Thyroid gland (tissue), 4 donors: ENCODE data around the gene ASCC3. TPM values are rescaled to one million over a fixed set of nuclear protein-coding genes. Genes with fewer than 3 reads are reported as not detected.

Source experiments
- DNase-seq, 2 donors: peaks; one replicate each; pipeline ENCODE4 v3.0.0-alpha.2; 2019
- H3K27ac ChIP-seq, 3 donors: fragments of 200-600 bp; sonication (generic); 1 replicate in 2 of 3; 2 replicates in 1 of 3; pipeline ENCODE4 v1.5.1; 2016 to 2019; ENCODE audit warnings: mild to moderate bottlenecking in 1 of 3, moderate library complexity in 1 of 3
- H3K27me3 ChIP-seq: fragments of 200-600 bp; sonication (generic); one replicate; pipeline ENCODE4 v1.5.1; 2019
- H3K36me3 ChIP-seq, 2 donors: fragments of 200-600 bp; sonication (generic); one replicate each; pipeline ENCODE4 v1.5.1; 2016 to 2019
- H3K4me1 ChIP-seq, 2 donors: fragments of 200-600 bp; sonication (generic); one replicate each; pipeline ENCODE4 v1.5.1; 2017 to 2019
- H3K4me3 ChIP-seq, 3 donors: fragments of 200-600 bp; sonication (generic); replicated peaks in 1 of 3; 1 replicate in 2 of 3; 2 replicates in 1 of 3; pipeline ENCODE4 v1.5.1; 2016; ENCODE audit warnings: mild to moderate bottlenecking in 1 of 3
- H3K9me3 ChIP-seq: fragments of 200-600 bp; sonication (generic); one replicate; pipeline ENCODE4 v1.5.1; 2017
- POLR2A ChIP-seq, 2 donors: fragments of 450-650 bp; IDR thresholded peaks; one replicate each; pipeline ENCODE4 v1.6.1; 2017; ENCODE audit warnings: antibody characterized with exemption in 2 of 2, mild to moderate bottlenecking in 2 of 2, moderate library complexity in 1 of 2
- WGBS, 2 donors: methylation state at CpG; one replicate each; pipeline ENCODE4 v1.1.5; 2017; 5-methylcytosine and 5-hydroxymethylcytosine counted together
- intact Hi-C: fragments of 100-400 bp; cut with DNase I; formaldehyde crosslinking; loops from one replicate; pipeline ENCODE4 v1.15.1; 2023
- total RNA-seq, 4 donors: library from RNA; depleted of rRNA; stranded (reverse); fragments of >200 nt; gene quantifications; one replicate each; pipeline ENCODE4 v1.2.3, GENCODE V29; 2016
- TF ChIP-seq, protein P1 (sequence below), 6 experiments: fragments of 200-600 bp in 3 of 6; fragments of 450-650 bp in 3 of 6; sonication (generic) in 3 of 6; IDR thresholded peaks; one replicate each; pipeline ENCODE4 v1.5.1; 2016 to 2019; ENCODE audit warnings: antibody characterized with exemption in 6 of 6, mild to moderate bottlenecking in 2 of 6, inconsistent platforms in 1 of 6, moderate library complexity in 1 of 6

Gene ASCC3
- total RNA-seq, 4 donors from 2014 or later: 27.3 to 40.1 (median 33.8) TPM

- Histone ChIP-seq H3K9me3 (no peaks in the 10 kb centered on the region), H3K4me3 (no peak overlapping the region), H3K4me1 (no peaks in the 10 kb centered on the region), H3K27ac (no peak overlapping the region), H3K27me3 (no peaks in the 10 kb centered on the region), H3K36me3 (no peaks in the 10 kb centered on the region)
- intact Hi-C loops: no loop called here
- TF ChIP-seq POLR2A (IDR thresholded peaks at IDR 0.05): no peak
- TF ChIP-seq, protein P1, sequence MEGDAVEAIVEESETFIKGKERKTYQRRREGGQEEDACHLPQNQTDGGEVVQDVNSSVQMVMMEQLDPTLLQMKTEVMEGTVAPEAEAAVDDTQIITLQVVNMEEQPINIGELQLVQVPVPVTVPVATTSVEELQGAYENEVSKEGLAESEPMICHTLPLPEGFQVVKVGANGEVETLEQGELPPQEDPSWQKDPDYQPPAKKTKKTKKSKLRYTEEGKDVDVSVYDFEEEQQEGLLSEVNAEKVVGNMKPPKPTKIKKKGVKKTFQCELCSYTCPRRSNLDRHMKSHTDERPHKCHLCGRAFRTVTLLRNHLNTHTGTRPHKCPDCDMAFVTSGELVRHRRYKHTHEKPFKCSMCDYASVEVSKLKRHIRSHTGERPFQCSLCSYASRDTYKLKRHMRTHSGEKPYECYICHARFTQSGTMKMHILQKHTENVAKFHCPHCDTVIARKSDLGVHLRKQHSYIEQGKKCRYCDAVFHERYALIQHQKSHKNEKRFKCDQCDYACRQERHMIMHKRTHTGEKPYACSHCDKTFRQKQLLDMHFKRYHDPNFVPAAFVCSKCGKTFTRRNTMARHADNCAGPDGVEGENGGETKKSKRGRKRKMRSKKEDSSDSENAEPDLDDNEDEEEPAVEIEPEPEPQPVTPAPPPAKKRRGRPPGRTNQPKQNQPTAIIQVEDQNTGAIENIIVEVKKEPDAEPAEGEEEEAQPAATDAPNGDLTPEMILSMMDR (IDR thresholded peaks at IDR 0.05): no peak
- no peak for DNase-seq
Observed at GRCh38 chr6:100671740-100672139, 209.4 kb downstream of the ASCC3 start.

GRCh38 chr6:100670056-100670455, 211.1 kb downstream of the ASCC3 start:
- WGBS, 2 donors: 99% methylated on average over 2 of the region's 2 CpGs
- Histone ChIP-seq H3K4me3 (no peak overlapping the region), H3K4me1 (no peaks in the 10 kb centered on the region), H3K36me3 (no peaks in the 10 kb centered on the region), H3K27me3 (no peaks in the 10 kb centered on the region), H3K27ac (no peak overlapping the region), H3K9me3 (no peaks in the 10 kb centered on the region)
- no peak for DNase-seq
- intact Hi-C loops: no loop called here
- no peak for TF ChIP-seq POLR2A (IDR thresholded peaks at IDR 0.05)
- TF ChIP-seq, protein P1 (IDR thresholded peaks at IDR 0.05): no peak

DNA sequence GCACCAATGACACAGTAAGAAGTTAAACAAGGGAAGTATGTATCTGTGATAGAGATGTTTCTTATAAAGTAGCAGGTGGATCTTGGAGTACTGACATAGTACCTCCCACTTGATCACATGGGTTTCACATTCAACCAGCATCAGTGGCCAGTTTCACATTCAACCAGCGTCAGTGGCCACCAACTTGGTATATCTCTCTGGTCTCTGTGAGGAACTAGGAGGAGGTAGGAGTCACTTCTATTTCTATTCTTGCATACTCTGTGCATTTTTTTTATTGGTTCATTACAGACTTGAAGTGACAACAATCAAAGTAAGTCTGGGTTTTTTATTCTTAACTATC, 216.1 kb downstream of the ASCC3 start:
- H3K36me3 ChIP-seq: no peaks in the 10 kb centered on the region
- no peaks in the 10 kb centered on the region for H3K4me1 ChIP-seq
- H3K27ac ChIP-seq: no peak overlapping the region
- no peak overlapping the region for H3K4me3 ChIP-seq
- no peak for DNase-seq
- TF ChIP-seq, protein P1 (IDR thresholded peaks at IDR 0.05): no peak
- TF ChIP-seq POLR2A (IDR thresholded peaks at IDR 0.05): no peak
- 3 to 34% methylated on average over 1 of the region's 1 CpG for WGBS, 2 donors
- H3K27me3 ChIP-seq: no peaks in the 10 kb centered on the region
- no peaks in the 10 kb centered on the region for H3K9me3 ChIP-seq
- intact Hi-C loops: loop anchor here (10.0 kb wide), 1 partner anchor 550 kb away; no protein-coding TSS in a partner anchor

DNA sequence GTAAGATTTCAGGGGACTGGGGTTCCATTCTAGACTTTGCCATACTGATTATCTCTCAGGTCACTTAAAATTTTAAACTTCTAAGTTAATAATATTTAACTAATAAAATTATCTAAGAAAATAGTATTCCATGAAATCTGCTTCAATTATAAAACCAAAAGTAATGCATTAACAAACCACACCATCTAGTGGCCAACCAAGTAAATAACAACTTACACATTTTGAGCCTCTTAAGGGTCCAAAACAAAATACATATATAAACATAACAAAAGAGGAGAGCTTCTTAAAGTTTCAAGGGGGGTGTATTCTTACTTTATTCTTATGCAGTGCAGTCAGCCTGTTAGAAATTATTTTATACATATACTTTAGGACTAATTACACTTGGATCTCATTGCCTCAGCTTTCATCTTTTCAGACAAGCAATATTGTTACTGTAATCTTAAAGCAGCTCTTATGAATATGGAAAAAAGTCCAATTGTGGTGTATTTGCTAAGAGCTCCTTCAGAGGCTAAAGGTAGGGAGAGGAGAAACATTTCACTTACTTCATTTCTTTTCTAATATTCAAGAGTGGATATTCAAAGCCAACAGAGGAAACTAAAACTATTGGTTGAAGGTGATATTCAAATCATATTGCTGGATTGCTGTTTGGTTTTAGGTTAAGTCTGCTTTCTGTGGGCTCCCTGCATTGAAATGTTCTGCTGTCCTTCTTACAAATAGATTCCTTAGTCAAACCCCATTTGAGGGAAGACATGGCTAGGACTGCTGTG, 216.7 kb downstream of the ASCC3 start:
- TF ChIP-seq, protein P1 (IDR thresholded peaks at IDR 0.05): peak; percentile 10 to 69 (median 56)
- TF ChIP-seq POLR2A (IDR thresholded peaks at IDR 0.05): no peak
- no peaks in the 10 kb centered on the region for H3K4me1 ChIP-seq
- intact Hi-C loops: loop anchor here (10.0 kb wide), 1 partner anchor 550 kb away; no protein-coding TSS in a partner anchor

GRCh38 chr6:100663219-100663863, 217.8 kb downstream of the ASCC3 start:
- Histone ChIP-seq H3K4me3 (no peak overlapping the region), H3K9me3 (no peaks in the 10 kb centered on the region), H3K4me1 (no peaks in the 10 kb centered on the region), H3K36me3 (no peaks in the 10 kb centered on the region), H3K27ac (no peak overlapping the region), H3K27me3 (no peaks in the 10 kb centered on the region)
- 91 to 94% methylated on average over 5 of the region's 5 CpGs for WGBS, 2 donors
- TF ChIP-seq POLR2A (IDR thresholded peaks at IDR 0.05): no peak
- TF ChIP-seq, protein P1 (IDR thresholded peaks at IDR 0.05): no peak
- intact Hi-C loops: loop anchor here (10.0 kb wide), 1 partner anchor 549 kb away; no protein-coding TSS in a partner anchor
- DNase-seq: no peak

More for the DNA sequence above, 216.7 kb downstream of the ASCC3 start:
- Histone ChIP-seq H3K36me3 (no peaks in the 10 kb centered on the region), H3K27ac (no peak overlapping the region), H3K27me3 (no peaks in the 10 kb centered on the region), H3K9me3 (no peaks in the 10 kb centered on the region), H3K4me3 (no peak overlapping the region)
- no peak for DNase-seq
